Measurements from ENCODE around the gene PRKCI.
"Not testable (repeated sequence)": the region's sequence is repeated elsewhere in the genome, so short reads cannot be mapped to it uniquely, and the experiment has no call there.

The PRKCI gene

GRCh38 chr3:170330366-170330765 is 108.1 kb downstream of the PRKCI start:
- H3K4me3 ChIP-seq (ENCODE audit: low read length) = no peak overlapping the region
- TF ChIP-seq ZNF274 (IDR thresholded peaks at IDR 0.05; ENCODE audit: low read depth, low read length) = no peak

GRCh38 chr3:170331143-170331542 is 108.9 kb downstream of the PRKCI start:
- no peak overlapping the region for H3K4me3 ChIP-seq (ENCODE audit: low read length)
- no peak for TF ChIP-seq ZNF274 (IDR thresholded peaks at IDR 0.05; ENCODE audit: low read depth, low read length)

- H3K4me3 ChIP-seq (ENCODE audit: low read length) = no peak overlapping the region
- no peak for TF ChIP-seq ZNF274 (IDR thresholded peaks at IDR 0.05; ENCODE audit: low read depth, low read length)
These were observed 115.2 kb downstream of the PRKCI start for GRCh38 chr3:170337420-170337819.

GRCh38 chr3:170338690-170339340 is 116.6 kb downstream of the PRKCI start:
- H3K4me3 ChIP-seq (ENCODE audit: low read length) = no peak overlapping the region
- no peak for TF ChIP-seq ZNF274 (IDR thresholded peaks at IDR 0.05; ENCODE audit: low read depth, low read length)

GRCh38 chr3:170342273-170342672 is 120.0 kb downstream of the PRKCI start:
- H3K4me3 ChIP-seq (ENCODE audit: low read length) = not testable (repeated sequence)

- H3K4me3 ChIP-seq (ENCODE audit: low read length) = not testable (repeated sequence)
These were observed 121.6 kb downstream of the PRKCI start for GRCh38 chr3:170343859-170344258.

- H3K4me3 ChIP-seq (ENCODE audit: low read length) = no peak overlapping the region
- TF ChIP-seq ZNF274 (IDR thresholded peaks at IDR 0.05; ENCODE audit: low read depth, low read length) = no peak
These were observed 122.7 kb downstream of the PRKCI start for GRCh38 chr3:170344971-170345370.

GRCh38 chr3:170346481-170347392 is 124.5 kb downstream of the PRKCI start:
- no peak overlapping the region for H3K4me3 ChIP-seq (ENCODE audit: low read length)
- no peak for TF ChIP-seq ZNF274 (IDR thresholded peaks at IDR 0.05; ENCODE audit: low read depth, low read length)

- no peak for TF ChIP-seq ZNF274 (IDR thresholded peaks at IDR 0.05; ENCODE audit: low read depth, low read length)
- H3K4me3 ChIP-seq (ENCODE audit: low read length) = peak overlapping the region; percentile 39; the same call in 1 of the 2 replicates
These were observed 128.5 kb downstream of the PRKCI start for GRCh38 chr3:170350515-170351413.

GRCh38 chr3:170352936-170353335 is 130.7 kb downstream of the PRKCI start:
- H3K4me3 ChIP-seq (ENCODE audit: low read length) = no peak overlapping the region

GRCh38 chr3:170353485-170353884 is 131.3 kb downstream of the PRKCI start:
- no peak overlapping the region for H3K4me3 ChIP-seq (ENCODE audit: low read length)
- TF ChIP-seq ZNF274 (IDR thresholded peaks at IDR 0.05; ENCODE audit: low read depth, low read length) = no peak

More at GRCh38 chr3:170352936-170353335, 130.7 kb downstream of the PRKCI start:
- TF ChIP-seq ZNF274 (IDR thresholded peaks at IDR 0.05; ENCODE audit: low read depth, low read length) = no peak

- TF ChIP-seq ZNF274 (IDR thresholded peaks at IDR 0.05; ENCODE audit: low read depth, low read length) = no peak
- H3K4me3 ChIP-seq (ENCODE audit: low read length) = no peak overlapping the region
These were observed 132.5 kb downstream of the PRKCI start for GRCh38 chr3:170354760-170355159.
